Caco-2 (cell line): ENCODE measurements around the gene BLZF1. TPM values are rescaled to one million over a fixed set of nuclear protein-coding genes. Genes with fewer than 3 reads are reported as not detected.

Experiments used
- BruUV-seq: library from RNA; stranded (reverse); fragments of 400-500 nt; replicated peaks from 2 replicates; lab custom pipeline; 2021; lab: Mats Ljungman, UMichigan
- CTCF ChIA-PET: fragments of 300-600 bp; sonication (Branson Sonifier 250); formaldehyde crosslinking; loops from one replicate; lab custom pipeline; 2022; ENCODE audit warnings: antibody characterized with exemption; lab: Charles Lee
- POLR2A ChIA-PET: fragments of 300-600 bp; sonication (Branson Sonifier 250); formaldehyde crosslinking; loops from one replicate; lab custom pipeline; 2022; ENCODE audit warnings: antibody characterized with exemption; lab: Charles Lee
- DNase-seq, 2 experiments: peaks; one replicate each; pipeline versions ENCODE4 v3.0.0 to v3.0.0-alpha.2; 2020 to 2022
- H3K27me3 ChIP-seq: replicated peaks from 2 replicates; pipeline ENCODE4 v1.6.0; 2011; ENCODE audit warnings: low read length; ENCODE audit not compliant: control insufficient read depth, insufficient read depth
- H3K36me3 ChIP-seq: 2 replicates; pipeline ENCODE4 v1.5.1; 2011; ENCODE audit warnings: low read length; ENCODE audit not compliant: control insufficient read depth, insufficient read depth
- H3K4me1 ChIP-seq: fragments of 250-450 bp; sonication (Bioruptor Pico); 2 replicates; pipeline ENCODE4 v1.5.1; 2020; ENCODE audit warnings: mild to moderate bottlenecking
- H3K4me3 ChIP-seq: 2 replicates; pipeline ENCODE4 v1.5.1; 2011; ENCODE audit warnings: low read depth, mild to moderate bottlenecking, control low read depth, low read length
- H3K9me3 ChIP-seq: fragments of 250-450 bp; sonication (Bioruptor Pico); 2 replicates; pipeline ENCODE4 v1.5.1; 2020; ENCODE audit warnings: mild to moderate bottlenecking, moderate library complexity
- H3K27ac Mint-ChIP-seq: one replicate; pipeline ENCODE4 v1.8.0; 2022; ENCODE audit warnings: mixed read lengths; ENCODE audit not compliant: unreplicated experiment
- H3K27me3 Mint-ChIP-seq: one replicate; pipeline ENCODE4 v1.8.0; 2022; ENCODE audit warnings: mixed read lengths; ENCODE audit not compliant: insufficient read depth, unreplicated experiment
- H3K36me3 Mint-ChIP-seq: one replicate; pipeline ENCODE4 v1.8.0; 2022; ENCODE audit warnings: mild to moderate bottlenecking, mixed read lengths; ENCODE audit not compliant: insufficient read depth, unreplicated experiment
- H3K4me1 Mint-ChIP-seq: one replicate; pipeline ENCODE4 v1.8.0; 2022; ENCODE audit warnings: low read depth, mixed read lengths; ENCODE audit not compliant: unreplicated experiment
- H3K4me3 Mint-ChIP-seq: one replicate; pipeline ENCODE4 v1.8.0; 2022; ENCODE audit warnings: mild to moderate bottlenecking, moderate library complexity, mixed read lengths; ENCODE audit not compliant: unreplicated experiment
- H3K9me3 Mint-ChIP-seq: one replicate; pipeline ENCODE4 v1.8.0; 2022; ENCODE audit warnings: mixed read lengths; ENCODE audit not compliant: unreplicated experiment
- intact Hi-C: fragments of 100-400 bp; cut with micrococcal nuclease; formaldehyde crosslinking; loops from one replicate; pipeline ENCODE4 v1.10.0; 2022; ENCODE audit not compliant: unreplicated experiment
- total RNA-seq: library from RNA; stranded (reverse); gene quantifications from 2 replicates; pipeline ENCODE4 v1.2.3, GENCODE V29; 2022
- TF ChIP-seq, protein P1 (sequence below), 2 experiments: fragments of 200-600 bp in 1 of 2; IDR thresholded peaks; 1 replicate in 1 of 2; 2 replicates in 1 of 2; pipeline versions ENCODE4 v1.5.1 to v1.8.0; 2011 to 2022; ENCODE audit warnings: antibody characterized with exemption in 1 of 2, control low read depth in 1 of 2, inconsistent platforms in 1 of 2, low read depth in 1 of 2, low read length in 1 of 2, mild to moderate bottlenecking in 1 of 2, moderate library complexity in 1 of 2; ENCODE audit not compliant: insufficient read depth in 1 of 2, severe bottlenecking in 1 of 2, unreplicated experiment in 1 of 2

BLZF1 gene
- total RNA-seq, 1 experiment from 2014 or later = 23.5 TPM

DNA sequence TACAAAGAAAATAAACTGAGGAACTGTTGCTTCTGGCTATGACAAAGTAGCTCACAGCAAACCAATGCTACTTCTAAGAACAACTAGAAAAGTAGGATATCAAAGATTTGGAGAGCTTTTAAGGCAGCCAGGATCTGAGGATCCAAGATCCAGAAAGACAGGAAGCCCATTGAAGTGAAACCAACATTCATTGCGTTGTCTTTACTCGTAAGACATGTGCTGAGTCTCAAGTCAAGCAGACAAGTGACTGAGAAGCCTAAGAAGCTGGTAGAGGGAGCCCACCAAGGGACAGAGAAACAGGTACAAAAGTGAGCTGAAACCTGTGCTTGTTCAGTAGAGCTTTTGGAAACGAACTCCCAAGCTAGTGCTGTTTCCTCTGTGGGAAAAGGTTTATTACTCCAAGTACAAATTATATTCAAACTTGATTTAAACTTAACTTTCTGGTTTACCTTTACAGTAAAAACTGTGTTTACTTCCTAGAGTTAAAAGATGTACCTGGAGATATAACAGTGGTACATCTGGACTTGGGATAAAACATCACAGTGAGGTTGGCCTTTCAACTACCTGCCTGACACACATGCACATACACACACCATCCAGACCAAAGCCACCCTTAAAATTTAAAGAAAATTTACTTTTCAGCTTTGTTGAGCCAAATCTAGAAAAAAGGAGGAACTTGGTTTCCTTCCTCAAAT, 41.6 kb upstream of the BLZF1 start:
- intact Hi-C loops = no loop called here
- no peaks in the 10 kb centered on the region for H3K27me3 ChIP-seq
- DNase-seq = no peak
- Mint-ChIP-seq H3K27ac (no peak overlapping the region), H3K9me3 (peaks cover 22% of the 10 kb centered on the region), H3K36me3 (no peaks in the 10 kb centered on the region), H3K27me3 (no peaks in the 10 kb centered on the region), H3K4me1 (no peaks in the 10 kb centered on the region), H3K4me3 (no peak overlapping the region)
- no TSS peak for BruUV-seq
- H3K4me3 ChIP-seq = no peak overlapping the region
- ChIA-PET POLR2A (no interaction called here), CTCF (no interaction called here)
- TF ChIP-seq, protein P1, sequence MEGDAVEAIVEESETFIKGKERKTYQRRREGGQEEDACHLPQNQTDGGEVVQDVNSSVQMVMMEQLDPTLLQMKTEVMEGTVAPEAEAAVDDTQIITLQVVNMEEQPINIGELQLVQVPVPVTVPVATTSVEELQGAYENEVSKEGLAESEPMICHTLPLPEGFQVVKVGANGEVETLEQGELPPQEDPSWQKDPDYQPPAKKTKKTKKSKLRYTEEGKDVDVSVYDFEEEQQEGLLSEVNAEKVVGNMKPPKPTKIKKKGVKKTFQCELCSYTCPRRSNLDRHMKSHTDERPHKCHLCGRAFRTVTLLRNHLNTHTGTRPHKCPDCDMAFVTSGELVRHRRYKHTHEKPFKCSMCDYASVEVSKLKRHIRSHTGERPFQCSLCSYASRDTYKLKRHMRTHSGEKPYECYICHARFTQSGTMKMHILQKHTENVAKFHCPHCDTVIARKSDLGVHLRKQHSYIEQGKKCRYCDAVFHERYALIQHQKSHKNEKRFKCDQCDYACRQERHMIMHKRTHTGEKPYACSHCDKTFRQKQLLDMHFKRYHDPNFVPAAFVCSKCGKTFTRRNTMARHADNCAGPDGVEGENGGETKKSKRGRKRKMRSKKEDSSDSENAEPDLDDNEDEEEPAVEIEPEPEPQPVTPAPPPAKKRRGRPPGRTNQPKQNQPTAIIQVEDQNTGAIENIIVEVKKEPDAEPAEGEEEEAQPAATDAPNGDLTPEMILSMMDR (IDR thresholded peaks at IDR 0.05; ENCODE audit: insufficient read depth in 1 of 2, low read depth in 1 of 2, low read length in 1 of 2, severe bottlenecking in 1 of 2, unreplicated experiment in 1 of 2) = no peak
- H3K9me3 ChIP-seq = no peaks in the 10 kb centered on the region; the same call in 1 of the 2 replicates
- H3K36me3 ChIP-seq = no peaks in the 10 kb centered on the region
- H3K4me1 ChIP-seq = no peaks in the 10 kb centered on the region

DNA sequence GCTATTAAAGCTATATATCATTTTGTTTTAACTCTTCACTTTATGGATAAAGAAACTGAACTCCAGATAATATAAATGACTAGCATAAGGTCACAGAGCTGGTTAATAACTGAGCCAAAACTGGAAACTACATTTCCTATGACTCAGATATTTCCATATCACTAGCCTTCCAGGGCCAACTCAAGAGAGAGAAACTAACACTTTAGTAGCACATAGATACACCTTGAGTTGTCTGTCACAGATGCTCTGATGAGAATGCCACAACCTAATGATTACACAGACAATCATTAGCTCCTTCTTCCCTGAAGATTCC, 41.1 kb upstream of the BLZF1 start:
- CTCF ChIA-PET = no interaction called here
- H3K36me3 Mint-ChIP-seq = no peaks in the 10 kb centered on the region
- no peaks in the 10 kb centered on the region for H3K4me1 Mint-ChIP-seq
- H3K36me3 ChIP-seq = no peaks in the 10 kb centered on the region
- H3K4me1 ChIP-seq = no peaks in the 10 kb centered on the region
- POLR2A ChIA-PET = no interaction called here
- H3K9me3 ChIP-seq = no peaks in the 10 kb centered on the region; the same call in 1 of the 2 replicates
- H3K4me3 ChIP-seq = no peak overlapping the region
- no peak for DNase-seq
- no peak overlapping the region for H3K4me3 Mint-ChIP-seq
- BruUV-seq = no TSS peak
- TF ChIP-seq, protein P1 (IDR thresholded peaks at IDR 0.05; ENCODE audit: insufficient read depth in 1 of 2, low read depth in 1 of 2, low read length in 1 of 2, severe bottlenecking in 1 of 2, unreplicated experiment in 1 of 2) = no peak
- intact Hi-C loops = no loop called here
- no peak overlapping the region for H3K27ac Mint-ChIP-seq
- H3K27me3 Mint-ChIP-seq = no peaks in the 10 kb centered on the region
- H3K27me3 ChIP-seq = no peaks in the 10 kb centered on the region
- H3K9me3 Mint-ChIP-seq = peaks cover 22% of the 10 kb centered on the region

DNA sequence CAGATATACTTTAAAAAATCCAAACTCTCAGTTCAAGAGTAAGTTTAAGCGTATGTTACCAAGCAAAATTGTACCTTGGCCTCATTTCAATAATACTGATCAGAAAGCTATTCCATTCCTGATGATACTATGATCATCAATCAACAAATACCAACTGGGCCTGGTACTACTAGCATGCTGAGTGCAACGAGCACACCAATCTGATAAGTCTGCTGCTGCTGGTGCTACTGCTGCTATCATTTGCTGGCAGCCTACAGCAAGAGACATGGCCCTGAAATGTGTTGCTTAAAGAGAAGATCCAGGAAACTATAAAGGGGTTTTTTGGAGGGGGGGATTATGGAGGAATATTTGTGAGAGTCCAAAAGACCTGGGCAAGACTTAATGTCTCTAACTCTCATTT, 40.1 kb upstream of the BLZF1 start:
- Histone ChIP-seq H3K4me3 (no peak overlapping the region), H3K27me3 (no peaks in the 10 kb centered on the region), H3K36me3 (no peaks in the 10 kb centered on the region), H3K4me1 (0 out of 2 replicates have a peak, but pooled peaks cover under 1% of the 10 kb centered on the region), H3K9me3 (no peaks in the 10 kb centered on the region; the same call in 1 of the 2 replicates)
- H3K27me3 Mint-ChIP-seq = no peaks in the 10 kb centered on the region
- no peak for DNase-seq
- peaks cover 22% of the 10 kb centered on the region for H3K9me3 Mint-ChIP-seq
- BruUV-seq = no TSS peak
- TF ChIP-seq, protein P1 (IDR thresholded peaks at IDR 0.05; ENCODE audit: insufficient read depth in 1 of 2, low read depth in 1 of 2, low read length in 1 of 2, severe bottlenecking in 1 of 2, unreplicated experiment in 1 of 2) = no peak
- H3K4me1 Mint-ChIP-seq = no peaks in the 10 kb centered on the region
- CTCF ChIA-PET = no interaction called here
- no peak overlapping the region for H3K4me3 Mint-ChIP-seq
- no peaks in the 10 kb centered on the region for H3K36me3 Mint-ChIP-seq
- POLR2A ChIA-PET = no interaction called here
- H3K27ac Mint-ChIP-seq = no peak overlapping the region
- intact Hi-C loops = no loop called here
